ENCODE results near the gene USP3.
A peak's percentile ranks its signal among the peaks of the same experiment; 100 is the strongest.

Gene USP3

GRCh38 chr15:63540449-63540848 is 36.1 kb downstream of the USP3 start:
- Histone ChIP-seq H3F3A (ENCODE audit: insufficient read depth) (0 out of 2 replicates have a peak, but pooled peaks cover 14% of the 10 kb centered on the region), H3K27ac (ENCODE audit: low read depth, low read length) (no peak overlapping the region), H3K9ac (ENCODE audit: low read length) (no peak overlapping the region), H3K9me3 (ENCODE audit: insufficient read depth, low read length) (no peaks in the 10 kb centered on the region), H3K4me2 (ENCODE audit: low read depth, low read length, poor library complexity, severe bottlenecking) (no peak overlapping the region), H3K79me2 (ENCODE audit: insufficient read depth, low read length) (no peaks in the 10 kb centered on the region), H3K27me3 (ENCODE audit: low read length) (no peaks in the 10 kb centered on the region), H3K4me3 (ENCODE audit: insufficient read depth, low read length, poor library complexity, severe bottlenecking) (no peak overlapping the region), H2AFZ (ENCODE audit: low read depth, low read length, severe bottlenecking) (no peak overlapping the region), H4K20me1 (ENCODE audit: low read depth, low read length) (no peaks in the 10 kb centered on the region), H3K9me2 (replicated peaks; ENCODE audit: insufficient read depth, low read length) (no peaks in the 10 kb centered on the region), H3K36me3 (ENCODE audit: low read length) (0 out of 2 replicates have a peak, but pooled peaks cover 5% of the 10 kb centered on the region)
- TF ChIP-seq EZH2phosphoT487 (conservative IDR thresholded peaks at IDR 0.05; ENCODE audit: low read length) (no peak), CTCF (IDR thresholded peaks at IDR 0.05; ENCODE audit: insufficient read depth, low read length, poor library complexity, severe bottlenecking) (no peak)

GRCh38 chr15:63544258-63545026 is 40.0 kb downstream of the USP3 start:
- Histone ChIP-seq H3K27ac (ENCODE audit: low read depth, low read length) (peak overlapping the region; percentile 11; the same call in 1 of the 2 replicates), H3F3A (ENCODE audit: insufficient read depth) (0 out of 2 replicates have a peak, but pooled peaks cover 14% of the 10 kb centered on the region), H3K27me3 (ENCODE audit: low read length) (no peaks in the 10 kb centered on the region), H3K4me2 (ENCODE audit: low read depth, low read length, poor library complexity, severe bottlenecking) (peak overlapping the region; percentile 40), H3K9me2 (replicated peaks; ENCODE audit: insufficient read depth, low read length) (no peaks in the 10 kb centered on the region), H2AFZ (ENCODE audit: low read depth, low read length, severe bottlenecking) (no peak overlapping the region), H3K9me3 (ENCODE audit: insufficient read depth, low read length) (no peaks in the 10 kb centered on the region), H3K79me2 (ENCODE audit: insufficient read depth, low read length) (no peaks in the 10 kb centered on the region), H3K36me3 (ENCODE audit: low read length) (no peaks in the 10 kb centered on the region), H3K9ac (ENCODE audit: low read length) (no peak overlapping the region), H3K4me3 (ENCODE audit: insufficient read depth, low read length, poor library complexity, severe bottlenecking) (no peak overlapping the region), H4K20me1 (ENCODE audit: low read depth, low read length) (no peaks in the 10 kb centered on the region)
- TF ChIP-seq EZH2phosphoT487 (conservative IDR thresholded peaks at IDR 0.05; ENCODE audit: low read length) (no peak), CTCF (IDR thresholded peaks at IDR 0.05; ENCODE audit: insufficient read depth, low read length, poor library complexity, severe bottlenecking) (no peak)

GRCh38 chr15:63545520-63545919 is 41.1 kb downstream of the USP3 start:
- no peaks in the 10 kb centered on the region for H4K20me1 ChIP-seq (ENCODE audit: low read depth, low read length)
- H3K27me3 ChIP-seq (ENCODE audit: low read length) = no peaks in the 10 kb centered on the region
- no peaks in the 10 kb centered on the region for H3K36me3 ChIP-seq (ENCODE audit: low read length)

More at GRCh38 chr15:63545520-63545919, 41.1 kb downstream of the USP3 start:
- Histone ChIP-seq H3K4me2 (ENCODE audit: low read depth, low read length, poor library complexity, severe bottlenecking) (no peak overlapping the region), H3K4me3 (ENCODE audit: insufficient read depth, low read length, poor library complexity, severe bottlenecking) (no peak overlapping the region), H3K9me3 (ENCODE audit: insufficient read depth, low read length) (no peaks in the 10 kb centered on the region), H2AFZ (ENCODE audit: low read depth, low read length, severe bottlenecking) (no peak overlapping the region), H3K27ac (ENCODE audit: low read depth, low read length) (no peak overlapping the region), H3F3A (ENCODE audit: insufficient read depth) (0 out of 2 replicates have a peak, but pooled peaks cover 14% of the 10 kb centered on the region), H3K79me2 (ENCODE audit: insufficient read depth, low read length) (no peaks in the 10 kb centered on the region), H3K9me2 (replicated peaks; ENCODE audit: insufficient read depth, low read length) (no peaks in the 10 kb centered on the region), H3K9ac (ENCODE audit: low read length) (no peak overlapping the region)
- TF ChIP-seq EZH2phosphoT487 (conservative IDR thresholded peaks at IDR 0.05; ENCODE audit: low read length) = no peak
- TF ChIP-seq CTCF (IDR thresholded peaks at IDR 0.05; ENCODE audit: insufficient read depth, low read length, poor library complexity, severe bottlenecking) = no peak
